Omental fat pad (tissue), 4 donors: ENCODE measurements around the gene HPGD. TPM values are rescaled to one million over a fixed set of nuclear protein-coding genes. Genes with fewer than 3 reads are reported as not detected.
A peak's percentile ranks its signal among the peaks of the same experiment; 100 is the strongest.

Experiments used
- ATAC-seq: fragments of 150-250 bp; one replicate; pipeline ENCODE4 v1.9.1; 2016; ENCODE audit warnings: mild to moderate bottlenecking, moderate library complexity; ENCODE audit not compliant: low FRiP score
- DNase-seq: peaks from one replicate; pipeline ENCODE4 v3.0.0-alpha.2; 2019; ENCODE audit warnings: low spot score
- total RNA-seq, 4 donors: library from RNA; depleted of rRNA; stranded (reverse); fragments of >200 nt; gene quantifications; one replicate each; pipeline ENCODE4 v1.1.0, GENCODE V29; 2016
- TF ChIP-seq, protein P1 (sequence below), 3 donors: fragments of 450-650 bp; IDR thresholded peaks; one replicate each; pipeline ENCODE4 v1.5.1; 2016 to 2017; ENCODE audit warnings: antibody characterized with exemption in 3 of 3, mild to moderate bottlenecking in 3 of 3, moderate library complexity in 2 of 3

Gene HPGD
- total RNA-seq, 4 donors from 2014 or later: 4.8 to 33.7 (median 17.9) TPM

DNA sequence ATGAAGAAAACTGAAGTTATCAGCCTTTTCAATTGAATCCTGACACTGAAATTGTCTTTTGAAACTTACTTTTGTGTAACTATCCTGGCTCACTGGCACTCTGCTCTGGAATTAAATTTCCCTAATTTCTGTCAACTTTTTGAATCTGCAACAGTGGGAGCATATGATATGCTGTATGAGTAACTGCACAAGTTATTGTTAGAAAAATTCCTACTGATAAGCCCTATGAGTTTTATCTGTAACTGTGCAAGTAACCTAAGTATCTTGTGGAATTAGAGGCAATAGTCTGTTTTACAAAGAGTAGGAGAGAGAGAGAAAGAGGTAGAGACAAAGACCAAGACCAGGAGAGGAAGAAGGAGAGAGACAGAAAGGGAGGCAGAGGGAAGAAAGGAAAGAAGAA lies 9.2 kb upstream of the HPGD start:
- no peak for ATAC-seq
- TF ChIP-seq, protein P1, sequence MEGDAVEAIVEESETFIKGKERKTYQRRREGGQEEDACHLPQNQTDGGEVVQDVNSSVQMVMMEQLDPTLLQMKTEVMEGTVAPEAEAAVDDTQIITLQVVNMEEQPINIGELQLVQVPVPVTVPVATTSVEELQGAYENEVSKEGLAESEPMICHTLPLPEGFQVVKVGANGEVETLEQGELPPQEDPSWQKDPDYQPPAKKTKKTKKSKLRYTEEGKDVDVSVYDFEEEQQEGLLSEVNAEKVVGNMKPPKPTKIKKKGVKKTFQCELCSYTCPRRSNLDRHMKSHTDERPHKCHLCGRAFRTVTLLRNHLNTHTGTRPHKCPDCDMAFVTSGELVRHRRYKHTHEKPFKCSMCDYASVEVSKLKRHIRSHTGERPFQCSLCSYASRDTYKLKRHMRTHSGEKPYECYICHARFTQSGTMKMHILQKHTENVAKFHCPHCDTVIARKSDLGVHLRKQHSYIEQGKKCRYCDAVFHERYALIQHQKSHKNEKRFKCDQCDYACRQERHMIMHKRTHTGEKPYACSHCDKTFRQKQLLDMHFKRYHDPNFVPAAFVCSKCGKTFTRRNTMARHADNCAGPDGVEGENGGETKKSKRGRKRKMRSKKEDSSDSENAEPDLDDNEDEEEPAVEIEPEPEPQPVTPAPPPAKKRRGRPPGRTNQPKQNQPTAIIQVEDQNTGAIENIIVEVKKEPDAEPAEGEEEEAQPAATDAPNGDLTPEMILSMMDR (IDR thresholded peaks at IDR 0.05): no peak

DNA sequence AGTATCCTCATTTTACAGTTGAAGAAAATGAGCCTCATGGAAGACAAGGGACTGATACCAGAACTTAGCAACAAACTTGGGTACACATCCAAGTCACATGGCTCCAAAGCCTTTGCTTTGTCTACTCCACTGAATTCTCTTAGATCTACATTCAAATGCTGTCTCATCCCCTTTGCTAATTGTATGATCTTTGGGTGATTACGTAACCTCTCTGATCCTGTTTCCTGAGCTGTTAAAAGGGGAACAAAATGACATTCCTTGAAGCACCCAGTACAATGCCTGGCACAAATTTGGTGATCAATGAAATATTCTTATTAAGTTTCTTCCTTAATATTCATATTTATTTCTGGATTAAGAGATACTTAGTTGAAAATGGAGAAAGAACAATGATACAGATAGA lies 5.9 kb upstream of the HPGD start:
- TF ChIP-seq, protein P1 (IDR thresholded peaks at IDR 0.05): no peak
- no peak for ATAC-seq
- DNase-seq: no peak

More for the DNA sequence above, 9.2 kb upstream of the HPGD start:
- no peak for DNase-seq

DNA sequence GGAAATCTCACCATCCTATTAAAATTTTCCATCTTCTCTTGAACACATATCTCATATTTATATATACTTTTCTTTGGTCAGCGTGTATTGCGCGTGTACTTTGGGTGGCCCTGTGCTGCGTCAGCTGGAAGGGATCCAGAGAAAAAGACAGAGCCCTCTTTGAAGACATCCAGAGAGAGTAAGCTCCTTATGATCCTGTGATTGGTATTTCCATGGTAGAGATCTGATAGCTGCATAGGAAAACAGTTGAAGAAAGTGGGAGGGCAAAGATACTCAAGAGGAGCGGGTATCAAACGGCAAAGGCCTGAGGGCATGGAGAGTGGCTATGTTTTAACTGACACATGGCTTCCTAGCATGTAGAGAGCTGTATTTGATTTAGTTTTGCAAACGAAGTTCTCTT lies 4.4 kb upstream of the HPGD start:
- no peak for ATAC-seq
- no peak for DNase-seq
- TF ChIP-seq, protein P1 (IDR thresholded peaks at IDR 0.05): no peak

DNA sequence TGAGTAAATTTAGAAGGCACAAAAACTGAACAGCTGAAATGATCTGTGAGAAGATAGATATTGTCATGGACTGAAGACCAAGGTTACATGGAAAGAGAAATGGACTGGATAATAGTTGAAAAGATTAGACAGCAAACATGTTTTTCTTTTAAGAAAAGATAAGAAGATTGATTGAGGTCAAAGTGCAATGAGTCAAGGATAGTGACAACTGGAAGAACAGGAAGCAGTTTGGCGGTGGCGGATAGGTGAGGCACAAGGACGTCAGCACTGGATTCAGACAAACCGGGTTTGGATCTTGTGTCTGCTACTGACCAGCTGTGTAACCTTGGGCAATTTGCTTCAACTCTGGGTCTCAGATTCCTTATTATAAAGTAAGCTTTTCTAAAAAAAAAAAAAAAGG lies 2.0 kb upstream of the HPGD start:
- DNase-seq: no peak
- TF ChIP-seq, protein P1 (IDR thresholded peaks at IDR 0.05): no peak
- ATAC-seq: no peak

DNA sequence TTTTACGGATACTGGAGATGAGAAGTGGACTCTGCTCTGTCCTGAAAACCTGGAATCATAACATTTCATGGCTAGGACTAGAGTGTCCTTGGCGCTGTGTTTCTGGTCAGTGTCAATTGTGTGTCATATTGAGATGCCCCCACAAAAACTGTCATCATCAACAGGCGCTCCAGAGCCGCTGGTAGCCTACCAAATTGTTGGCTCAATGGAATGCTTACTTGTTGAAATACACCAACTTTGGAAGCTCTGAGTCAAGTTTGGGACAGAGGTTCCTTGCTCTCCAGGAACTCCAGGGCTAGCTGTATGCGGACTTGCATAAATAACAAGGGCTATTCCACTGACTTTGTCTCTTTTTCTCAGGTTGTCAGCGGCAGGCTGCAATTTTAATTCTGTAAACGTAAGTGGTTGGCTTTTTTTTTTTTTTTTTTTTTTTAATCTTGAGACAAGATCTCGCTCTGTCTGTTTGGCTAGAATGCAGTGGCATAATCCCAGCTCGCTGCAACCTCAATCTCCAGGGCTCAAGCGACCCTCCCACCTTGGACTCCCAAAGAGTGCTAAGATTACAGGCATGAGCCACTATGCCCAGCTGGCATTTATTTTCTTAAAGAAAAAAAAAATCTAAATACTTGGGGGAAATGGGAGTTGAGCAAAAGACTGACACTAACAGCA lies 871 bp upstream of the HPGD start:
- TF ChIP-seq, protein P1 (IDR thresholded peaks at IDR 0.05): no peak
- DNase-seq (no peak), ATAC-seq (peak; percentile 9)

DNA sequence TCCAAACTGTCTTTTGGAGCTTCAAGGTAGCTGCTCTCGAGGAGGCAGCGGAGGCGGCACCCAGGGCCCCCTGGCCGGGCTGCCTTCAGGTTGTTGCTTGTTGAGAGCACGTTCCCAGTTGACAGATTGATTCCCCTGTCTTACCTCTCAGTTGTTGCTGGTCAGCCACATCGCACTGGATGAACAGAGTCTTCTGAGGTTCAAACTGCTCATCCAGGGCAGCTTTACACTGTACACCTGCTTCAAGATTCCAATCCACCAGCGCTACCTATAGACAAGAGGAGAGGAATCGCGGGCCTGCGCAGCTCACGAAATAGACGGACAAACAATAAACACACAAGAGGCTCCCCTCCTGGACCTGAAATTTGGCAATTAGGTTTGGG lies 497 bp downstream of the HPGD start:
- ATAC-seq (peak; percentile 67), DNase-seq (no peak)
- TF ChIP-seq, protein P1 (IDR thresholded peaks at IDR 0.05): no peak

DNA sequence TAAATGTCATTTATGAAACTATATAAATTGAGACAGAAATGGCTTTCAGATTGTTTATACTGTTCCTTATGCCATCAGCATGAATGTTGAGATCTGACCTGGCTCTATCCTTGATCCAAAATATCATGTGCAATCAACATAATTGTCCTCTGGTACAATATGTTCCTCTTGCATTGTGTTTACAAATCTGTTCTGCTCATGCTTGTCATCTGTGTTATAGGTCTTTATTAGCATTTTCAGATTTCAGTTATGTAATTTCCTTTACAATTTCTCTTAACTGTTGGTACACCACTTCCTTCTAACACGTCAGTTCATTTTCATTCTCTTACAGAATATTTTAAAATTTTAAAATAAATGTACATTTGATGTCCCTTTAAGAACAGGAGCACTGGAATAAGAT lies 1.6 kb downstream of the HPGD start:
- TF ChIP-seq, protein P1 (IDR thresholded peaks at IDR 0.05): no peak
- DNase-seq (no peak), ATAC-seq (no peak)
